Stimulated activated CD4-positive, alpha-beta T cell treated with anti-CD3 and anti-CD28 coated beads, TNF-alpha, amount 100 ng/mL, for 4 hours (primary cell): ENCODE results near the gene TP53I11.

ENCODE experiments used
- DNase-seq, 3 experiments: peaks; one replicate each; pipeline ENCODE4 v3.0.0-alpha.2; 2020; ENCODE audit warnings: low read depth in 3 of 3

The TP53I11 gene

DNA sequence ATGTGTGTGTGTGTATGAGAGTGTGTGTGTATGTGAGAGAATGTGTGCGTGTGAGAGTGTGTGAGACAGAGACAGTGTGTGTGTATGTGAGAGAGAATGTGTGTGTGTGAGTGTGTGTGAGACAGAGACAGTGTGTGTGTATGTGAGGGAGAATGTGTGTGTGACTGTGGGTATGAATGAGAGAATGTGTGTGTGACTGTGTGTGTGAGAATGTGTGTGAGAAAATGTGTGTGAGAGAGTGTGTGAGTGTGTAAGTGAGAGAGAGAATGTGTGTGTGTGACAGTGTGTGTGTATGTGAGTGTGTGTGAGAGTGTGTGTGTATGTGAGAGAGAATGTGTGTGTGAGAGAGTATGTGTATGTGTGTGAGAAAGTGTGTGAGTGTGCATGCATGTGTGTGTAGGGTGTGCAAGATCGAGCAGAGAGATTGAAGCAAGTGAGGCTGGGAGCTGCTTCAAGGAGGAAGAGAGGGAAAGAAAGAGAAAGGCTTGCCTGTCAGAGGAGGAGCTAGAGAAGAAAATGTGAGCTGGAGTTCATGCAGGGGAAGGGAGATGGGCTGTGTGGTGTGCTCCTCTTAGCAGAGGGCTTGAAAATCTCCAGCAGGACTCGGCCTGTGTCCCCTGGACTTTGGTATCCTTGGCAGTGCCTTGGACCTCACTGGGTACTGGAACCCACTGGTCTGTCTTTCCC is 27.7 kb upstream of the TP53I11 start:
- no peak for DNase-seq

DNA sequence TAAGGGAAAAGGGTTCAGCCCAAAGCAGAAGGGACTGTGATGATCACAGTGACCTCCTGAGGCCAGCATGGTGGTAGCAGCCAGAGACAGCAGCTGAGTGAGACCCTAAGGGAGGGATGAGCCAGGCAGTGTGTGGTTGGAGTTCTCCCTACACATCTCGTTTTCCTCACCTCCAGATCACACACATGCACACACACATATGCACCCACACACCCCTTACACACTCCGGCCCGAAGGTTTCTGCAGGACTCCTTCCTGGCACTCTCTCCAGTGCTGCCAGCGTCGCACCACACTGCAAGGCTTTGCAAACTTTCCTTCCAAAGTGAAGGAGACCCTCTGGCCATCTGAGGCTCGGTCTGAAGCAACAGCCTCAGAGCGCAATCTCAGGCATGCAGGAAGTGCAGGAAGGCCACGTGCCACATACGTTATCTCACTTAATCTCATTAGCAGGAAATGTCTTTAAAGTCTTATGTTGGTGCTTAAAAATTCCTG is 26.9 kb upstream of the TP53I11 start:
- DNase-seq = no peak

DNA sequence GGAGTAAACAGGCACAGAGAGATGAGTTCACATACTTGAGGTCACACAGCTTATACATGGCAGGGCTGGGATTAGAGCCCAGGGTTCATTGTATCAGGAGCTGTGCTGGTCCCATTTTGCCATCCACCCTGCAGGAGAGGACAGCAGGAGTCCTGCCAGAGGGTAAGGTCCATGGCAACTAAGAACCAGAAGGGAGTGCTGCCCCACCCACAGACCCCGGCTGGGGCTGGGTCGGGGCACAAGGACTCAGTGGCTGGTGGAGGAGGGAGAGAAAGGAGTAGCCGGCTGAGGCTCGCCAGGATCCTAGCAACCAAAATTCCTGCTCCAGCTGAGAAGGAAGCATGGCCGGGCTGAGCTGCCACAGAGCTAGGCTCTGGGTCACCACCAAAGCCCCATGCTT is 25.9 kb upstream of the TP53I11 start:
- no peak for DNase-seq

DNA sequence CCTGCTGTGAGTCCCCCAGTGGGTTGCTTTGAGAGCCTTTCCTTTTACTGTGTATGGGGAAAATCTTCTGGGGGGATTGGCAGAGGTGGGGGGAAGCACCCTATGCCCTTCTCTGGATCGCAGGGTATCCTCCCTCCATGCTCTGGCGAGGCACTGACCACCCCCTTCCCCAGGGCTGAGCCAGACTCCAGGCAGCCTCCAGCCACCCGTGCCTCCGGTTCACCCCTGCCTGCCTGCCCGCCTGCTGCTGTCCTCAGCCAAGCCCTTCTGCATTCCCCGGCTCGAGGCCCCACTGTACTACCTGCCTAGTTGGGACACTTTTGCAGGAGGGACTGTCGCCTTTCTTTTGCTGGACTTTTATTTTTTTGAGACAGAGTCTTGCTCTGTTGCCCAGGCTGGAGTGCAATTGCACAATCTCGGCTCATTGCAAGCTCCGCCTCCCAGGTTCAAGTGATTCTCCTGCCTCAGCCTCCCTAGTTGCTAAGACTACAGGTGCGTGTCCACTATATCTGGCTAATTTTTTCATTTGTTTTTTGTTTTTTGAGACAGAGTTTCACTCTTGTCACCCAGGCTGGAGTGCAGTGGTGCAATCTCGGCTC is 23.8 kb upstream of the TP53I11 start:
- no peak for DNase-seq

DNA sequence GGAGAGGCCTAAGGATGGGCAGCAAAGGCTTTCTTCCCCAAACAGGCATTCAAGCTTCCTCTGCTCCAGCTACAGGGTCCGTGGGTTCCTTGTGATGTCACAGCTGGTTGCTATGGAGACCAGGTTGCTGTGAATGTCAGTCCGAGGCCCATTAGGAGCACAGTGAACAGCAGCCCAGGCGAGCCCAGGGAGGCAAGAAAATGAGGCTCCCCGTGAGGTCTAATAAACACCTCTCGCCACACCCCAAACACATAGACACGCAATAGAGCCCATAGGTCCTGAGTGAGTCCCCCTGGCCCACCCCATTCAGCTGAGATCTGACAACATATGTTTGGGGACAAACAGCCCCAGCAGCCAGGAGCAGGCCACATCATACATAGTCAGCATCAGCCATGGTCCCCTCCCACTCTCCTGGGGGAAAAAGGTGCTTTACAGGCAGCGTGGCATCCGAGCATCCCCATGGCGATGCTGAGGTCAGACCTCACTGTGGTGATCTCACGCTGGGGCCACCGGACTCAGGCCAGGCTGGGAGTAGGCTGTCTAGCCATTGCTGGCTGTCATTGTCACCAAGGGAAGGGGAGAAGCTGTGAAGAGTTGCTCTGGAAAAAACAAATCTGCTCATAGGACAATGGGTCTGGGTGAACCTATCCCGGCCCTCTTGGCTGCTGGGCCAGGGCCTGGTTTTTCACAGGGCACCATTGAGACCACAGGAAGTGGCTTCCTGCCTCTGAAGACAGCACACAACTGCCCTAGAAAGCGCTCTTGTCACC is 23.1 kb upstream of the TP53I11 start:
- DNase-seq = no peak

DNA sequence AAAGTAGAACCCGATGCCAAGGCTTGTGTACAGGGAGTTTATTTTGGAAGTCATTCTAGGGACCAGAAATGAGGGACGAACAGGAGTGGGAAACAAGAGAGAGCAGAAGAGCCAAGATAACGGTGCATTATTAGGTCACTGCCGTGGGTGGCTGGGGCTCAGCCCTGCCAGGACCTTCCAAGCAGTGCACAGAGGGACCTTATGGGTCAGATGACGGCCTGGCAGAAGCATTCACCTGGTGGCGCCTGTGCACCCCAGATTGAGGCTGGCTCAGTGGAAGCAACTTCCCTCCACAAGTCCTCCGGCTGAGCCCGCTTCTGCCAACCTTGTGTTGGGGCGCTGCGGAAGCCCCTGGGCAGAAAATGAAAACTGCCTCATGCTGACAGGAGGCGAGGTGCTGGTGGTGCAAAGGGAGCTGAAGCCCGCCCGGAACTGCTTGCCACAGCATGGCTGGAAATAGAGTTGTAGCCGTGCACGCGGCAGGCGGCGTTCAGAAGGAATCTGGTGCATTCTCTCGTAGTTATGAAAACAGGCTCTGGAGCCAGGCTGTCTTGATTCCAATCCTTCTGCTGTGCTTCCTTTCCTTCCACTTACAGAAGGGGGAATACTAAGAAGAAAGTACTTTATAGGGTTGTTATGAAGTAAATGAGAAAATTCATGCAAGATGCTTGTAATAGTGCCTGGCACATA is 22.2 kb upstream of the TP53I11 start:
- DNase-seq = no peak

DNA sequence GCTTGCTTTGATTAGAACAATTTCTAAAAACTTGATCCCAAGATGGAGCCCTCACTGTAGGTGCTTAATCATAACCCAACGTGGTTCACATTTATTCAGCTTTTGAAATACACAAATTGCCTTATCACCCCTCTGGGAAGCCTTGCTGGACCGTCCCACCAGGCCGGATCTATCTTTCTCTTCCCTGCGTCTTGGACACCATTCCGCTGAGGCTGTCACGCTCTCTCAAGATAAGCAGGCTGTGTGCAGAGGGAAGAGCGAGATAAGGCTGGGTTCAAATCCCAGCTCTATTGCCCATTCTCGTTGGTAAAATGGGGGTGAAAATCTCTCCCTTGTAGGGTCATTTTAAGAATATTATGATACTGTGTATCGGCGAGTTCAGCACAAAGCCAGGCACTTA is 20.5 kb upstream of the TP53I11 start:
- no peak for DNase-seq

DNA sequence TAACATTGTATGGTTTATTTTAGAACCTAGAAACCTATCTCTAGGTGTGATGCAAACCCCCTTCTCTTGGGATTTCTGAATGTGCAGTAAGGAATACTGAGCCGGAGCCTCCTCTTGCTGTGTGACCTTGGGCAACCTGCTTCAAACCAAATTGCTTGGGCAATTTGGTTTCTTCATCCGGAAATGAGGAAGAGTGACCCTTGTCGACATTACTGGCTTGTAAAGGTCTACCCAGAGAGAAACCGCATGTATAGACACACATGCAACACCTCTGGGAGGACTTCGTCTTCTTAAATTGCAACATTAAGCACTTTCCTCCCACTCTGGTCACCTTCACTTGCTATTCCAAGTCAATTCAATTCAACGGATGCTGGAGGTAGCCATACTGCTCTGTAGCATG is 19.6 kb upstream of the TP53I11 start:
- no peak for DNase-seq

DNA sequence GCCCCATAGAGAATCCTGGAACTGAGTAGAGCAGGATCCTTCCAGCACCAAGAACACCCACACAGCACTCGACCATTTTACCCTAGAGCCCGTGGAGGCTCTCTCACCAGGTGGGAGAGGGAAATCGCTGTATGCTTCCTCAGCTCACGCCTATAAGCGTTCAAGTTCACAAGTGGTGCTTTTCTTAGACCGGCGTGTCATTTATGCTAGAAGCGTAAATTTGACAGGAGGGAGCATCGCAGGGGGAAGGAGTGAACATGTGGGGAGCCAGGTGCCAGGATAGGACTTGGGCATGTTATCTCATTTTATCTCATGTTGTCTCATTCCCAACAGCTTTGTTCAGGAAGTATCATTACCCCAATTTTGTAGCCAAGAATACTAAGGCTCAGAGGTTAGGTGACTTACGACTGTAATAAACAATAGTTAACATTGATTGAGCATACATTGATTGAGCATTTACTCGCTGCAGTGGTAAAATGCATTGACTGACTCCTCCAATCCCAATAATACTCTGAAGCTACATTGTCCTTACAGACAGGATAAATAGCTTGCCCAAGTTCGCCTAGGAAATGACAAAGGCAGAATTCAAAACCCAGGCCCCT is 19.1 kb upstream of the TP53I11 start:
- DNase-seq = no peak

DNA sequence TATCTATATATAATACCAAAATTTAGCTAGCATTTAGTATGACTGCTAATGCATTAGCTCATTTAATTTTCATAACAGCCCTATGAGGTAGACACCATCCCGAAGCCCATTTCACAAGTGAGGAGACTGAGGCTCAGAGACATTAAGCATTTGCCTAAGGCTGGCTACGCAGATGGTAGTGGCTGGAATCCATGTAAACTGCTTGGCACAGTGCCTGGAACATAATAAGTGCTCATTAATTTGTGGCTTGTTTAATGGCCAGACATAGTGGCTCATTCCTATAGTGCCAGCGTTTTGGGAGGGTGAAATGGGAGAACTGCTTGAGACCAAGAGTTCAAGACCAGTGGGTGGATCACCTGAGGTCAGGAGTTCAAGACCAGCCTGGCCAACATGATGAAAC is 17.8 kb upstream of the TP53I11 start:
- DNase-seq = no peak

DNA sequence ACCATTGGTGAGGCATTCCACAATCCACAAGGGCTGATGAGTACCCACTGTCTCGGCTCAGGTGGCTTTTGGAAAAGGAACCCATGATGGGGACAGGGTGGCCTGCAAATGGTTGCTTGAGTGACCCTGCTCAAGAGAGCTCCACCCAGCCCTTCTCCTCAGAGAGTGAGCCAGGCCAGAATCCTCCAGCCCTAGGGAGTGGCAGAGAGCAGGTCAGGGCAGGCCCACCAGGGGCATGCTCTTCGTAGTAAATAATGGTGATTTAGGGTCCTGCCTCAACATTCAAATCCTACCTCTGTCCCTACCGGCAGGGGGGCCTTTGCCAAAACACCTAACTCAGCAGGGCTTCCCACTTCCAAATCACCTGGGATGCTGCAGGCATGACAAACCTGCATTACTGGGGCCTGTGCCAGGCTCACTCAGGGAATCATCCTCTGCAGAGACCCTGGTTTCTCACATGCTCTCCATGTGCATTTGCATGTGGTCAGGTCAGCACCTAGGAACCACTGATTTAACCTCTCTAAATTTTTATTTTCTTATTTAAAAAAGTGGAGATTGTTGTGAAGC is 17.3 kb upstream of the TP53I11 start:
- DNase-seq = no peak

DNA sequence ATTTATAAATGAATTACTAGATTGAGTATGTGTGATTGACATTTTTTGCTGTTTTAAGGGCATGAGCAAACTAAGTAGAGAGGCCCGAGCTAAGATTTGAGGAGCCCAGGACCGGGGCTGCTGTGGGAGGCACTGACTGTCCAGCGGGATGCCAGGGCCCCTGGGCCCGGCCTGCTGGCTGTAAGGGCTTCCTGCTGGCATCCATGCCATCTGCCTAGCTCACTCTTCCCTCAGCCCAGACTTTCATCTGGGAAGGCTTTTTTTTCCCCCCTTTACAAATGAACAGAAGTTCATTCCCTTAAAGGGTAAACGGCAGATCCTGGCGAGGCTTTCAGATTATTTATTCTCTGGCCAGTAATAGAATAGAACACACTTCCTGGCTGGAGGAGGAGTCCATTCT is 16.0 kb upstream of the TP53I11 start:
- DNase-seq = no peak

DNA sequence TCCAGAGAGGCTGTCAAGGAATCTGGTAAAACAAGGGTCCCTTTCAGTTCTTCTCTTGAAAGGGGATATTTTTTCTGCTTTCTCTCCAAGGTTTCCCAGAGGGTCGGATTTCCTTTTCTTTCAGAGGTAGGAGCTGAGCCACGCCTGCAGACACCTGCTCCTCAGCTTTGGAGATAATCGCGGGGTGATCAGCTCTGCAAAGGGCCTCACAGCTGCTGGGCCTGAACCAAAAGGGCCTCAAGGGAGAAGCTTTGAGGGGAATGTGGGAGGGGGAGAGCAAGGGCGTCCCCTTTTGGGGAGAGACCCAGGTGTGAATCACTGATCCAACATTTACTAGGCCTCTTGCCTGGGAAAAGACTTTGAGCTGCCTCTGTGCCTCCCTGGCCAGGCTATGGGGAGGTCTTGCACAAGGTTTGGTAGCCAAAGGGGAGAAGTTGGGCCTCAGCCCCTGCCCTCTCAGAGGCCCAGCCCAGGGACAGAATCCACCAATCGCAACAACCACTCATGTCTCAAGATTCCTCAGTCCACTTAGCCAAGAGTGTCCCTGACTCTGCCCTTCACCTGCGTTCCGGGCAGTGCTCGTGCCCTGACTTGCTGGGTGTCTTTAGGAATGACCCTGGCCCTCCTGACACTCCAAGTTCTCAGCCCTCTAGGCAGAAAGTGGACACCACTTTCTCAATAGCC is 14.0 kb upstream of the TP53I11 start:
- DNase-seq = no peak

DNA sequence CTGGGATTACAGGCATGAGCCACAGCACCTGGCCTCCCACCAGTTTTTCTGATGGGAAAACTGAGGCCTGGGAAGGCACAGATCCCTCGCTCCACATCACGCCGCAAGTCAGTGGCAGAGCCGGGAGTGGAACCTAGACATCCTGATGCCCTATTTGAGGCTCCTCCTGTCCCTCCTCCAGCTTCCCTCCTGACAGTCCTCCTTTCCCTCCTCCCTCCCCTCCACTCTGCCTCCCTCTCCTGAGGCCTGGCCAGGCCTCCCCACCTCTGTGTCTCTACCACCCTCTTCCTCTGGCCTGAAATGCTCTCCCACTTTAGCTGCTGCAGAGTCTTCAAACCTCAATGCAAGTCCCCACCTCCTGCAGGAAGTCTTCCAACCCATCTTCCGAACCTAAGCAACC is 13.3 kb upstream of the TP53I11 start:
- DNase-seq = no peak

DNA sequence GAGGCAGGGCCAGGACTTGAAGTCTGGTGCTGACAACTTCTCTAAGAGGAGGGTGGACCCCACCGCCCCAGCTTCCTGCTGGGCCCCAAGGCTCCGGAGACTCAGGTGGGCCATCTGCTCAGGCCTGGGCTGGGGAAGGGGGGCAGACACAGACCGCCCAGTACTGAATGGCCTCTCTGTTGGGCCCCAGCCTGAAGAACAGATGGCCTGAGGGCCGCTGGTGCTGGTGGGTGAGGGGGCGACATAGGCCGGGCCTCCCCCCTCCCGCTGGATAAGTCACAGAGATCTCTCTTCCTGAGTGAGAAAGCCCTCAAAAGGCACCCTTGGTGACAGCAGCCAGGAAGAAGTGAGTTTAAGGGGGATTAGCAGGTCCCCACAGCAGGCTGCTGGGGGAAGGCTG is 12.5 kb upstream of the TP53I11 start:
- no peak for DNase-seq

DNA sequence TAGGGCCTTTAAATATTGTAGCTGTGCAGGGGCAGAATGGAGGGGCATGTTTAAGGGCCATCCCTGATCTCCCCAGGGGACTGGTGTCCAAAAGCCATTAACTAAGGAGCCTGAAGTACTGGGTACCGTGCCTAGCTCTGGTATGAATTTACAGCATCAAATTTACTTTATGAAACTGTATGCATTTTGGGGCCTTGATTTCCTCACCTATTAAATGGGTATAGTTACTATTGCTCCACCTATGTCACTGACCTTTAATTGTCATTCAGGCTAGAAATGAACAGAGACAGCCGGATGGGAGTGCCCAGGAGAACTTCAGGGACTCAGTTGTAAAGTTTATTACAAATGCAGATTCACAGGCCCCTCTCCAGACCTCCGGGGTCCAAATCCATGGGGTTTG is 11.8 kb upstream of the TP53I11 start:
- DNase-seq = no peak

DNA sequence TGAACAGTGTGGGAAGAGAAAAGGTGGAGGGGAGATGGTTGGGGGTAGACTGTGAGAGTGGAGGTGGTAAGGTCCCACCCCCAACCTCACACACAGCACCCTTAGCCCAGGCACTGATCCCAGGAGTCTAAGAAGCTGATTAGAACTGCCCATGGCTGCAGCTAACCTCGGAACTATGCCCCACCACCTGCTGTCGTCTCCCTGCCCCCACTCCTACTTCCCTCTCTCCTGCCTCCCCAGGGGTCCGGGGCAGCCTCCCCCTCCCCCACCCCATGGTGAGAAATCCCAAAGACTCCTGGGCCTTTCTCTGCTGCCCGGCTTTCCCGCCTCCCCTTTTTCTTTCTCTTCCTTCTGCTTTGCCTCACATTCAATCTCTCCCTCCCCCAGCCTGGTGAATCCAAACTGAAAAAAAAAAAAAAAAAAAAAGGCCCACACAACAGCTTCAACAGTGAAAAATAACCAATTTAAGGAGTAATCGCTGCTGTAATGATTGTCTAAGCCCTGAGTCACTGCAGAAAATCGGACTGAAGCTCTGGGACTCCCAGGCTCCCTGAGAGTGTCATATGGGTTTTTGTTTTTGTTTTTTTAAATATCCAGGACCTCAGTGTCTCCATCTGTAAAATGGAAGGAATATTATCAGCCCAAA is 9.6 kb upstream of the TP53I11 start:
- no peak for DNase-seq

DNA sequence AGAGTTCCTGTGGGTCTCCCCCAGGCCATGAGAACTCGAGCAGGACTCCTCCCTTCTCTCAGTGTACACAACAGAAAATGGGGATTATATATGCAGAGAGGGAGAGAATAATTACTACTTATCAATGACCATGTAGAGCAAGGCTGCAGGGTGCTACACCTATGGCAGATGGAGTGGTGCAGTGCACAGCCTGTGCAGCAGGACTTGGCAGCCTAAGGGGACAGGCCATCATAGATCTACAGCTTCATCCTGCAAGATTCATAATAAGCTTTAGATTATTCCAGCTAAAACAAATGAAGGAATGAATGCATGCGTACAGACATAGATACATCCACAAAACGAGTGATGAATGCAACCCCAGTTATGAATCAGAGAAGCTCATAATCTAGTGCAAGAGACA is 8.4 kb upstream of the TP53I11 start:
- DNase-seq = no peak

DNA sequence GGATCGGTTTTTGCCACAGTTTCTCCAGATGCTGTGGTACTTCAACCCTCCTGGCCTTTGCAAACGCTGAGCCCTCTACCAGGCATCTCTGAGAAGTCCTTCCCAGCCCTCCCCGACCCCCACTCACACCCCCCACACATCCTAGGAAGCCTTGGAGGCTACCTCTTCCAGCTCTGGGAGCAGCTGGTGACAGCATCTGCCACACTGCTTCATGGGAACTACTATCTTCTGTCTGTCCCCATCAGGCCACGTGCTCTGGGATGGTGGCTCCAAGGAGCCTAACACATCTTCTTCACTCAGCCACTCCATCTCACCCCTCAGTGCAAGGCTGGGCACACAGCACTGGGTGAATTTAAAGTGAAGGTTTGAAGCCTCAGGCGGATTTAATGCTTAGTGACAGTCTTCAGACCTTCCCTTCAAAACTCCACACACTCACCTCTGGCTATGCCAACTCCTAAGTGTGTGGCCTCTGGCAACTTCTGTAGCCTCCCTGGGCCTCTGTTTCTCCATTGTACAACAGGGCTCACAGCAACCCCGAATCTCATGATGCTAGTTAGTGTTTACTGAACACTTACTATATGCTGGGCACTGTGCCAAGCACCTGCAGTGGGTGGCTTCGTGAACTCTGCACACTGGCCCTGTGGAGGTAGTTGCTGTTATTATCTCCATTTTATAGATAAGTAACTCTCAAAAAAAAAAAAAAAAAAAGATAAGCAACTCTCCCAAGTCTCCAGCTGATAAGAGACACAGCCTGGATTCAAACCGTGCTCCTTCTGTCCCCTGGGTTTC is 7.3 kb upstream of the TP53I11 start:
- DNase-seq = no peak

DNA sequence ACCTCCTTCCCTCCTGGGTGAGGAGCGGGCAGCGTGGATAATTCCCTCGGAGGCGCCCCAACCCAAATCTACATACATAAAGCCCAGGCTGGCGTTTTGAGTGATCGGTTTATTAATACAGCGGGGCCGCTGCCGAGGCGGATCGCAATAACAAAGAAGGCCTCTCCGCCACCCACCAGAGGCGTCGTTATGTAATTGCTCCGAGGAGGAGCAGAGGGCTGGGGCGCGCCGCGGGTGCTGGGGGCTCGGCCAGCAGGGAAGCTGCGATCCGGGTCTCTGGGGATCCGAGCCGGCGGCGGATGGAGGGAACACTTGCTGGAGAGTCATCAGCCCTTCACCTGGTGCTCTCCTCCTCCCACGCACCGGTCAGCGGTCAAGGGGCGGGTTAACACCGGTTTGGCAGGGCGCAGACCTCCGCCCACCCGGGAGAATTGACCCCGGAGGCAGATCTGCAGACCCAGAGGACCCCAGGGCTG is 6.4 kb upstream of the TP53I11 start:
- no peak for DNase-seq
